H1 (cell line): ENCODE measurements around the gene IL17REL. TPM values are rescaled to one million over a fixed set of nuclear protein-coding genes. Genes with fewer than 3 reads are reported as not detected.

Experiments
- BACH1 ChIP-seq: IDR thresholded peaks from 2 replicates; pipeline ENCODE4 v1.6.1; 2012; ENCODE audit warnings: low read length, improper control_type of control experiment
- BRCA1 ChIP-seq: IDR thresholded peaks from 2 replicates; pipeline ENCODE4 v1.6.1; 2012; ENCODE audit warnings: low read depth, low read length, improper control_type of control experiment
- CEBPB ChIP-seq: IDR thresholded peaks from 2 replicates; pipeline ENCODE4 v1.6.1; 2012; ENCODE audit warnings: low read depth, low read length
- CTBP2 ChIP-seq: IDR thresholded peaks from 2 replicates; pipeline ENCODE4 v1.7.0; 2011; ENCODE audit warnings: borderline replicate concordance, mild to moderate bottlenecking, moderate library complexity, mixed read lengths, low read length; ENCODE audit not compliant: insufficient read depth, insufficient read length
- EP300 ChIP-seq, 2 experiments: IDR thresholded peaks; 1 replicate in 1 of 2; 2 replicates in 1 of 2; pipeline ENCODE4 v1.6.1; 2011 to 2012; ENCODE audit warnings: low read depth in 2 of 2, low read length in 2 of 2, mild to moderate bottlenecking in 2 of 2, borderline replicate concordance in 1 of 2, inconsistent platforms in 1 of 2, moderate library complexity in 1 of 2
- EZH2 ChIP-seq: fragments of 200-600 bp; sonication (generic); IDR thresholded peaks from 2 replicates; pipeline ENCODE4 v1.7.1; 2012; ENCODE audit warnings: low read depth, mild to moderate bottlenecking, moderate library complexity, low read length, inconsistent platforms; ENCODE audit not compliant: severe bottlenecking
- FOSL1 ChIP-seq: IDR thresholded peaks from 2 replicates; pipeline ENCODE4 v1.6.1; 2011; ENCODE audit warnings: mild to moderate bottlenecking, low read depth, low read length, moderate library complexity; ENCODE audit not compliant: insufficient read depth
- HDAC2 ChIP-seq, 2 experiments: fragments of 300-600 bp in 1 of 2; sonication (generic) in 1 of 2; IDR thresholded peaks; 2 replicates each; pipeline ENCODE4 v1.6.1; 2011 to 2012; ENCODE audit warnings: low read depth in 2 of 2, low read length in 2 of 2, mild to moderate bottlenecking in 2 of 2, moderate library complexity in 2 of 2, borderline replicate concordance in 1 of 2, inconsistent platforms in 1 of 2
- HDAC6 ChIP-seq: IDR thresholded peaks from one replicate; pipeline ENCODE4 v1.7.1; 2012; ENCODE audit warnings: low read depth, mild to moderate bottlenecking, inconsistent platforms, low read length, moderate library complexity
- NRF1 ChIP-seq: IDR thresholded peaks from 2 replicates; pipeline ENCODE4 v1.6.1; 2011; ENCODE audit warnings: mild to moderate bottlenecking, low read depth, low read length, improper control_type of control experiment
- POLR2A ChIP-seq, 2 experiments: IDR thresholded peaks; 1 replicate in 1 of 2; 2 replicates in 1 of 2; pipeline ENCODE4 v1.6.1; 2011; ENCODE audit warnings: low read depth in 2 of 2, low read length in 2 of 2, mild to moderate bottlenecking in 2 of 2; ENCODE audit errors: control extremely low read depth in 1 of 2
- RAD21 ChIP-seq, 2 experiments: IDR thresholded peaks in 1 of 2; conservative IDR thresholded peaks in 1 of 2; 2 replicates each; pipeline ENCODE4 v1.6.1; 2011; ENCODE audit warnings: low read depth in 2 of 2, low read length in 2 of 2, improper control_type of control experiment in 1 of 2, inconsistent platforms in 1 of 2, mild to moderate bottlenecking in 1 of 2, moderate library complexity in 1 of 2
- RFX5 ChIP-seq: IDR thresholded peaks from 2 replicates; pipeline ENCODE4 v1.6.1; 2011; ENCODE audit warnings: low read depth, low read length, improper control_type of control experiment, borderline replicate concordance
- RNF2 ChIP-seq: fragments of 200-900, 300-1000 bp; sonication (generic); IDR thresholded peaks from 2 replicates; pipeline ENCODE4 v1.7.1; 2016; ENCODE audit warnings: borderline replicate concordance, low read depth, mild to moderate bottlenecking, antibody characterized with exemption, low read length; ENCODE audit not compliant: poor library complexity, severe bottlenecking; ENCODE audit errors: missing control alignments
- RXRA ChIP-seq: IDR thresholded peaks from 2 replicates; pipeline ENCODE4 v1.6.1; 2011; ENCODE audit warnings: low read depth, mild to moderate bottlenecking, low read length, moderate library complexity; ENCODE audit not compliant: insufficient read depth
- SAP30 ChIP-seq: fragments of 300-600 bp; sonication (generic); IDR thresholded peaks from 2 replicates; pipeline ENCODE4 v1.7.1; 2012; ENCODE audit warnings: low read length, moderate library complexity, mild to moderate bottlenecking, inconsistent platforms; ENCODE audit not compliant: insufficient read depth, insufficient replicate concordance
- SP2 ChIP-seq: IDR thresholded peaks from 2 replicates; pipeline ENCODE4 v1.6.1; 2012; ENCODE audit warnings: mild to moderate bottlenecking, low read length, inconsistent platforms
- SUZ12 ChIP-seq: fragments of 200-600 bp; sonication (generic); IDR thresholded peaks from 2 replicates; pipeline ENCODE4 v1.6.1; 2012; ENCODE audit warnings: mild to moderate bottlenecking, inconsistent platforms, low read length, moderate library complexity, mixed read lengths
- ZNF274 ChIP-seq: IDR thresholded peaks from 2 replicates; pipeline ENCODE4 v1.7.0; 2012; ENCODE audit warnings: low read length, borderline replicate concordance; ENCODE audit errors: extremely low read depth
- polyA plus RNA-seq, 7 experiments: library from polyadenylated mRNA; depleted of rRNA in 3 of 7; stranded (reverse) in 5 of 7; unstranded in 2 of 7; fragments of >200 nt in 5 of 7; fragments of 200-250 nt in 2 of 7; gene quantifications; 1 replicate in 5 of 7; 2 replicates in 1 of 7; 4 replicates in 1 of 7; pipeline versions ENCODE4 v1.2.1 to v1.2.3, GENCODE V29; 2011 to 2013; ENCODE audit warnings: missing spikeins in 2 of 7, mixed read lengths in 2 of 7
- total RNA-seq: library from RNA; stranded (reverse); fragmentation: NEBNext Ultra II Directional; extraction: Animal tissue kit (Norgen Biotek cat#: 25700); gene quantifications from 2 replicates; pipeline ENCODE4 v1.2.1, GENCODE V29; 2021
- TF ChIP-seq, protein P1 (sequence below): IDR thresholded peaks from 2 replicates; pipeline ENCODE4 v1.6.1; 2012; ENCODE audit warnings: inconsistent platforms
- TF ChIP-seq, protein P2 (sequence below): IDR thresholded peaks from 2 replicates; pipeline ENCODE4 v1.6.1; 2012; ENCODE audit warnings: inconsistent platforms

The IL17REL gene
- total and polyA plus RNA-seq, 2 of the 8 experiments (the other 6 are each of a cell fraction or from before 2014, with no cell fraction given), result 0.15 to 0.20 TPM

DNA sequence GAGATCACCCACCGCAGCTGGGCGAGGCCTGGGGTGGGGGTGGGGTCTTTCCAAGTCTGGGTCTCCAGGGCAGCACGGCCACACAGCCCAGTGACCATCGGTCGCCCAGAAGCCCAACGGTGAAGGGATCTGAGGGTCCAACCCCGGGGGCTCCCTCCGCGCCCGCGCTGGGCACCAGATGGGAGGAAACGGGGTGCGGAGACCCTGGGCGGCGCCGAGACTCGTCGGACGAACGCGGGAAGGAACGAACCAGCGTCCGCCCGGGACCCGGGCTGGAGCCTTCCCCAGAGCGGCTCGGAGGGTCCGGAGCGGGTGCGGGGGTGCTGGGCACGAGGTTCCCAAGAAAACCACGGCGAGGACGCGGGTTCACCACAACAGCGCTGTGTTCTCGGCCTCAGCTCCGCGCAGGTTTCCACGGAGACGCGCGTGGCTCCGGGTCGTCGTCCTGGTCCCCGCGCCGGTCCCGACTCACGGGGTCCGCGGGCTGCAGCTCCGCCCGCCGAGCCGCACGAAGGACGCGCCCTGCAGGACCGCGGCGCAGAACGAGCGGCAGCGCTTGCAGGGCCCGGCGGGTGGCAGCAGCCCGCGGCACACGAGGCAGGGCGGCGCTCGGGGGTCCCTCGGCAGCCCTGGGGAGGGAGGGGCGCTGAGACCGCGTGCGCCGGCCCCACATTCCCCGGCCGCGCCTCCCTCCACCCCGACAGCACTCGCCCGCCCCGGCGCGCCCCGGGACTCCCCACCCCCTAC lies 2.3 kb upstream of the IL17REL start (continued):
- TF ChIP-seq SP2 (no peak), CTBP2 (no peak), HDAC2 (IDR thresholded peaks at IDR 0.05; ENCODE audit: borderline replicate concordance in 1 of 2, low read depth in 2 of 2, low read length in 2 of 2) (no peak), ZNF274 (no peak), BRCA1 (no peak), CEBPB (no peak), FOSL1 (no peak), POLR2A (IDR thresholded peaks at IDR 0.05; ENCODE audit: control extremely low read depth in 1 of 2, low read depth in 2 of 2, low read length in 2 of 2) (no peak), RAD21 (IDR thresholded peaks at IDR 0.05 in 1 of 2, conservative IDR thresholded peaks at IDR 0.05 in 1 of 2; ENCODE audit: low read depth in 2 of 2, low read length in 2 of 2) (no peak), RXRA (no peak), EP300 (IDR thresholded peaks at IDR 0.05; ENCODE audit: borderline replicate concordance in 1 of 2, low read depth in 2 of 2, low read length in 2 of 2) (no peak), HDAC6 (no peak), NRF1 (no peak), SAP30 (no peak), BACH1 (peak; percentile 28; the same call in 1 of the 2 replicates), SUZ12 (peak; percentile 87), RNF2 (peak; percentile 45), EZH2 (peak; percentile 87), RFX5 (no peak)
- TF ChIP-seq, protein P1, sequence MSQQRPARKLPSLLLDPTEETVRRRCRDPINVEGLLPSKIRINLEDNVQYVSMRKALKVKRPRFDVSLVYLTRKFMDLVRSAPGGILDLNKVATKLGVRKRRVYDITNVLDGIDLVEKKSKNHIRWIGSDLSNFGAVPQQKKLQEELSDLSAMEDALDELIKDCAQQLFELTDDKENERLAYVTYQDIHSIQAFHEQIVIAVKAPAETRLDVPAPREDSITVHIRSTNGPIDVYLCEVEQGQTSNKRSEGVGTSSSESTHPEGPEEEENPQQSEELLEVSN, result peak; percentile 66; the same call in 1 of the 2 replicates
- TF ChIP-seq, protein P2, sequence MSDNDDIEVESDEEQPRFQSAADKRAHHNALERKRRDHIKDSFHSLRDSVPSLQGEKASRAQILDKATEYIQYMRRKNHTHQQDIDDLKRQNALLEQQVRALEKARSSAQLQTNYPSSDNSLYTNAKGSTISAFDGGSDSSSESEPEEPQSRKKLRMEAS, result 0 out of 2 replicates have a peak, but pooled peaks have one; percentile 31
